PFSK-1 (cell line): Measurements from ENCODE around the gene TIMP3.

ENCODE experiments used
- FOXP2 ChIP-seq: optimal IDR thresholded peaks from 2 replicates; pipeline ENCODE3; 2011; ENCODE audit warnings: borderline replicate concordance, control low read depth, inconsistent platforms; ENCODE audit not compliant: insufficient read depth; ENCODE audit errors: extremely low read length, extremely low read depth
- POLR2AphosphoS5 ChIP-seq: IDR thresholded peaks from 2 replicates; pipeline ENCODE4 v1.6.1; 2012; ENCODE audit warnings: low read depth, mild to moderate bottlenecking, control low read depth, low read length, moderate library complexity
- REST ChIP-seq, 2 experiments: IDR thresholded peaks; 2 replicates each; pipeline versions ENCODE4 v1.6.1 to v1.8.0; 2011 to 2012; ENCODE audit warnings: low read depth in 2 of 2, low read length in 2 of 2, control low read depth in 1 of 2, inconsistent platforms in 1 of 2, mild to moderate bottlenecking in 1 of 2, moderate library complexity in 1 of 2; ENCODE audit not compliant: insufficient read depth in 1 of 2
- SIN3A ChIP-seq: IDR thresholded peaks from 2 replicates; pipeline ENCODE4 v1.6.1; 2012; ENCODE audit warnings: mild to moderate bottlenecking, low read length, moderate library complexity, borderline replicate concordance; ENCODE audit not compliant: insufficient read depth
- TAF1 ChIP-seq: IDR thresholded peaks from 2 replicates; pipeline ENCODE4 v1.6.1; 2012; ENCODE audit warnings: low read length, control low read depth, borderline replicate concordance; ENCODE audit not compliant: insufficient read depth

TIMP3 gene

GRCh38 chr22:32796865-32797573 is 4.5 kb upstream of the TIMP3 start:
- no peak for TF ChIP-seq FOXP2
- TF ChIP-seq TAF1, result no peak
- TF ChIP-seq SIN3A, result no peak
- no peak for TF ChIP-seq POLR2AphosphoS5
- no peak for TF ChIP-seq REST (IDR thresholded peaks at IDR 0.05; ENCODE audit: insufficient read depth in 1 of 2, low read depth in 2 of 2, low read length in 2 of 2)

- no peak for TF ChIP-seq REST (IDR thresholded peaks at IDR 0.05; ENCODE audit: insufficient read depth in 1 of 2, low read depth in 2 of 2, low read length in 2 of 2)
- no peak for TF ChIP-seq FOXP2
- TF ChIP-seq SIN3A, result no peak
- TF ChIP-seq TAF1, result no peak
- TF ChIP-seq POLR2AphosphoS5, result no peak
Observed at GRCh38 chr22:32799496-32799895, 2.0 kb upstream of the TIMP3 start.

- TF ChIP-seq TAF1 (no peak), SIN3A (no peak), FOXP2 (no peak), POLR2AphosphoS5 (no peak), REST (IDR thresholded peaks at IDR 0.05; ENCODE audit: insufficient read depth in 1 of 2, low read depth in 2 of 2, low read length in 2 of 2) (no peak)
Observed at GRCh38 chr22:32800158-32800882, 1.2 kb upstream of the TIMP3 start.

GRCh38 chr22:32800994-32801536 is 440 bp upstream of the TIMP3 start:
- TF ChIP-seq SIN3A (no peak), POLR2AphosphoS5 (no peak), REST (IDR thresholded peaks at IDR 0.05; ENCODE audit: insufficient read depth in 1 of 2, low read depth in 2 of 2, low read length in 2 of 2) (no peak), FOXP2 (no peak), TAF1 (no peak)
